Stimulated activated CD4-positive, alpha-beta T cell treated with anti-CD3 and anti-CD28 coated beads, Interleukin-4, amount 100 ng/mL, for 4 hours (primary cell): ENCODE results near the gene UBAP1L.
"Not testable (repeated sequence)": the region's sequence is repeated elsewhere in the genome, so short reads cannot be mapped to it uniquely, and the experiment has no call there.

ENCODE experiments used
- DNase-seq, 2 experiments: peaks; one replicate each; pipeline ENCODE4 v3.0.0-alpha.2; 2020

The UBAP1L gene

GRCh38 chr15:65115086-65115485 is at the start of gene UBAP1L:
Gene UBAP1L, minus strand, starts transcription at chr15:65115200. Its CDS starts 8,985 bp downstream, at chr15:65106215.
- no peak for DNase-seq

- no peak for DNase-seq
Measured at GRCh38 chr15:65164139-65164538, 49.1 kb upstream of the UBAP1L start.

DNA sequence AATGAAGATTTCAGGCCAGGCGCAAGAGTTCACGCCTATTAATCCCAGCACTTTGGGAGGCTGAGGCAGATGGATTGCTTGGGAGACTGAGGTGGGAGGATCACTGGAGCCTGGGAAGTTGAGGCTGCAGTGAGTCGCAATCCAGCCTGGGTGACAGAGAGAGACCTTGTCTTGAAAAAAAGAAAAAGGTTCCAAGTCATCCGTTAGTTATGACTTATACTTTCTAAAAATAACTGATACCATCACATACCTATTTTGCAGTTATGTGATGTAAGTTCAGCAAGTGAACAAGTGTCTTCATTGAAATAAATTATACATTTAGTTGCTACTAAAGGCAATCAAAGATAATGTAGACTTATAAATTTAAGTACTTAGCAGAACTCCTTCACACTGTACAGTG is 48.0 kb upstream of the UBAP1L start:
- DNase-seq, result no peak

DNA sequence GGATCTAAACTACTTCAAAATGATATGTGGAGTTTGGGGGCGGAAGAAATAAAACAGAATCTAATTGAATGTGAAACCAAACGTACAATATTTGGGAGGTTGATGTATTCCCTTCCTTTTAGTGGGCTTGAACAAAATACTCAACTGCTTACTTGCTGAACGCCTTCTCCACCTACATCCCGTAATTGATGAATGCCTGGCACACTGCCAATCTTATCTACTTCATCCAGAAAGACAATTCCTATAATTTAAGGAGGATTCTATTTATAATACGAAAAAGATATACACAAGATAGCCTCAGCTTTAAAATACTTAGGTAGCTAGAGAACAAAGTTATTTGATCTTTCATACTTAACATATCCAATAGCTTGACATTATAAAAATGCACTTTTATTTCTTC is 41.7 kb upstream of the UBAP1L start:
- no peak for DNase-seq

DNA sequence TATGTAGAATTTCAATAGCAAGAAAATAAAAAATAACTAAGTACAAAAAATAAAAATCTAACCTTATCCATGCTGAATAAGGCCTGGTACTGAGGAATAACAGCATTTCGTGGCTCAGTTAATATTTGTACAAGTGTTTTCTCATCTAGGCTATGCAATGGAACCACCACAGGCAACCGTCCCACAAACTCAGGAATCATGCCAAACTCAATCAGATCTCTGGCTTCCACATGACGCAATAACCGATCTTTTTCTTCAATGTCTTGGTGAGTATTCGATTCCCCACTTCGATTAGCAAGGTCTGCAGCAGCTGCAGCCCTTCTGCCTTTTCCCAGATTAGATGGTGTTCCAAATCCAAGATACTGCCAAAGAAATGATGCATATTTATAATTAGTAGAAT is 39.7 kb upstream of the UBAP1L start:
- DNase-seq, result no peak

GRCh38 chr15:65147902-65148301 is 32.9 kb upstream of the UBAP1L start:
- no peak for DNase-seq

DNA sequence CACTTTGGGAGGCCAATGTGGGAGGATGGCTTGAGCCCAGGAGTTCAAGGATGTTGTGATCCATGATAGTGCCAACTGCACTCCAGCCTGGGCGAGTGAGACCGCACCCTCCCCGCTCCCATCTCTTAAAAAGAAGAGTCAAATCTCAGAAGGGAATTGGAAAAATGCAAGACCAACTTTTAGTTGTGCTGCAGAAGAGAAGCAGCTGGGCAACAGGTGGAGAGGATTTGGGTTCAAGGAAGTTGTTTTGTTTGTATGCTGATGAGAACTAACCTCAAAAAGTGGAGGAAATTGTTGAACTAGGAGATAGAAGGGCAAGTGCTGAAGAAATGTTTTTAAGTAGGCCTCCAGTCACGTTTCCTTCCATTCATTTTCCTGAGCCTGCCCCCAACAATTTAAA is 31.4 kb upstream of the UBAP1L start:
- no peak for DNase-seq

DNA sequence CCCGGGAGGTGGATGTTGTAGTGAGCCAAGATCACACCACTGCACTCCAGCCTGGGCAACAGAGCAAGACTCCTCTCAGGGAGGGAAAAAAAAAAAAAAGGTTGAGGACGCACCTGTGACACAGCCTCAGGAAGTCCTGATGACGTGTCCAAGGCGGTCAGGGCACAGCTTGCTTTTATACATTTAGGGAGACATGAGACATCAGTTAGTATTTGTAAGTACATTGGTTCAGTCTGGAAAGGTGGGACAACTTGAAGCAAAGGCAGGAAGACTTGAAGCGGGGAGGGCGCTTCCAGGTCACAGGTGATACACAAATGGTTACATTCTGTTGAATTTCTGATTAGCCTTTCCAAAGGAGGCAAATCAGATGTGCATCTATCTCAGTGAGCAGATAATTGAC is 23.6 kb upstream of the UBAP1L start:
- DNase-seq, result not testable (repeated sequence)

DNA sequence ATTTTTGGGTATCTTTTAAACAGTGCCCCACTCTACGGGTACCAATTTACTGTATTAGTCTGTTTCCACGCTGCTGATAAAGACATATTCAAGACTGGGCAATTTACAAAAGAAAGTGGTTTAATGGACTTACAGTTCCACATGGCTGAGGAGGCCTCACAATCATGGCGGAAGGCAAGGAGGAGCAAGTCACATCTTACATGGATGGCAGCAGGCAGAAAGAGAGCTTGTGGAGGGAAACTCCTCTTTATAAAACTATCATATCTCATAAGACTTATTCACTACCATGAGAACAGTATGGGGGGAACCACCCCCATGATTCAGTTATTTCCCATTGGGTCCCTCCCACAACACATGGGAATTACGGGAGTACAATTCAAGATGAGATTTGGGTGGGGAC is 22.9 kb upstream of the UBAP1L start:
- not testable (repeated sequence) for DNase-seq

DNA sequence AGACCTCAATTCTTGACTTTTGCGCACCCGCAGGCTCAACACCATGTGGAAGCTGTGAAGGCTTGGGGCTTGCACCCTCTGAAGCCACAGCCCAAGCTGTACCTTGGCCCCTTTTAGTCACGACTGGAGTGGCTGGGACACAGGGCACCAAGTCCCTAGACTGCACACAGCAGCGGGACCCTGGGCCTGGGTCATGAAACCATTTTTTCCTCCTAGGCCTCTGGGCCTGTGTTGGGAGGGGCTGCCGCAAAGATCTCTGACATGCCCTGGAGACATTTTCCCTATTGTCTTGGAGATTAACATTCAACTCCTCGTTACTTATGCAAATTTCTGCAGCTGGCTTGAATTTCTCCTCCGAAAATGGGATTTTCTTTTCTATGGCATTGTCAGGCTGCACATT is 22.1 kb upstream of the UBAP1L start:
- not testable (repeated sequence) for DNase-seq

GRCh38 chr15:65134538-65134937 is 19.5 kb upstream of the UBAP1L start:
- no peak for DNase-seq

DNA sequence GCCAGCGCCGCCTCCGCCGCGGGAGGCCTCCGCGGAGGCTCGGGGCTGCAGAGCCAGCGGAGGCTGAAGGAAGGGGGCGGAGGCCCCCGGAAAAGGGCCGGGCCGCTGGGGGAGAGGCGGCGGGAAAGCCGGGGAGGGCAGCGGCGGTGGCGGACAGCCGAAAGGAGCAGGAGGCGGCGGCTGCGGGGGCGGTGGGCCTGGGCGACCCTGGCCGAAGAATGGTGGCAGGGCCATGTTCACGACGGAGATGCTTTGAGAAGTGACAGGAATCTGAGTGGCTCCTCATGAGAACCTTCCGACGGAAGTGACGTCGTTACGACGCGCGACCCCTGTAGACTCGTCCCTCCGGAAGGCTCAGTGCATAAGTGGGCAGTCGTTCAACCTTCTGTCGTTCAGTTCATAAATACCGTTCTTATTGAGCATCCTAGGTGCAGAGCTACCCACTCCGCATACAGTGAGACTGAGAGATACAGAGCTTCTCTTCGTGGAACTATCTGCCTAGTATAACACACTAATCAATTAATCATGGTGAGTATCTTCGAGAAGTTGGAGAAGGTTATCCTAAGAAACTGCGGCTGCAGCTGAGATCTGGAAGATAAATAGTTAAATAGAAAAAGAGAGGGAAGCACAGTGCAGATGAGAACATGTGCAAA is 18.7 kb upstream of the UBAP1L start, which contains the start of gene PDCD7:
TSS of gene PDCD7 (minus strand) at position 261 of the 653 bp plus-strand sequence. CDS start at position 234, 27 bp downstream.
- peak; percentile 67 to 82 for DNase-seq

DNA sequence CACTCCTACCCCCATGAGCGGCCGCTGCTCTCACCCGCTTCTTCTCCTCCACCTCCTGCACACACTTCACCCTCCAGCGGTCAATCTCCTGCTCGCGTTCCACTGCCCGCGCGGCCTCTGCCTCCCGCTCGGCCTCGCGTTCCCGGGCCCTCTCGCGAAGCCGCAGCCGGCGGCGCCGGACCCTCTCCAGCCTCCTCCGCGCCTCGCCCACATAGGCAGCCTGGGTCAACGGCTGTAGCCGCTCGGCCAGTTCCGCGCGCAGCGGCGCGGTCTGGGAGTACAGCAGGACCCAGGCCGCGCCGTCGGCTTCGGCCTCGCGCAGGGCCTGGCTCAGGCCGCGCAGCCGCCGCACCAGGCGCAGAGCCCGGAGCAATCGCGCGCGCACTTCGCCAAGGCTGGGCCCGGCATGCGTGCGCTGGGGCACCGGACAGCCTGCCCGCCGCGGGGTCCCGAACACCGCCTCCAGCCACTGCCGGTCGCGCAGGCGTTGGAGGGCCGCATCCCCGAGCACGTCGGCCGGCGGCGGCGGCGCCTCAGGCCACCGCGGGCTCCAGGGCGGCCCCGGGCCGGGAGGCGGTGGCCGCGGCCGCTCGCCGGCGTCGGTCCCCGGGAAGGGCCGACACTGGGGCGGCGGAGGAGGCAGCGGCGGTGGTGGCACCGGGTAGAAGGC is 18.0 kb upstream of the UBAP1L start:
- peak; percentile 1 to 16 for DNase-seq

GRCh38 chr15:65130941-65131340 is 15.9 kb upstream of the UBAP1L start:
- no peak for DNase-seq

GRCh38 chr15:65115542-65115941 is 542 bp upstream of the UBAP1L start:
- DNase-seq, result no peak

GRCh38 chr15:65110676-65111292 is 4.2 kb downstream of the UBAP1L start:
- DNase-seq, result no peak

GRCh38 chr15:65106011-65106590 is 8.9 kb downstream of the UBAP1L start:
- DNase-seq, result no peak

DNA sequence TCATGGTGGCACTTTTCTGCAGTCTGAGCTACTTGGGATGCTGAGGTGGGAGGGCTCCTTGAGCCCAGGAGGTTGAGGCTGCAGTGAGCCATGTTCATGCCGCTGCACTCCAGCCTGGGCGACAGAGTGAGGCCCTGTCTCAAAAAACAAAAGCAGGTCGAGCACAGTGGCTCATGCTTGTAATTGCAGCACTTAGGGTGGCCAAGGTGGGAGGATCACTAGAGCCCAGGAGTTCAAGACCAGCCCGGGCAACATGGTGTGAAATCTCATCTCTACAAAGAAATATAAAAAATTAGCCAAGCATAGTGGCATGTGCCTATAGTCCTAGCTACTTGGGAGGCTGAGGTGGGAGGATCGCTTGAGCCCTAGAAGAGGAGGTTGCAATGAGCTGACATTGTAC is 10.0 kb downstream of the UBAP1L start:
- no peak for DNase-seq

- no peak for DNase-seq
Measured at GRCh38 chr15:65102912-65103311, 12.1 kb downstream of the UBAP1L start.

GRCh38 chr15:65101891-65102708 is 12.9 kb downstream of the UBAP1L start:
- no peak for DNase-seq

- DNase-seq, result peak; percentile 19 to 41
Measured at GRCh38 chr15:65101411-65101890, 13.5 kb downstream of the UBAP1L start.

DNA sequence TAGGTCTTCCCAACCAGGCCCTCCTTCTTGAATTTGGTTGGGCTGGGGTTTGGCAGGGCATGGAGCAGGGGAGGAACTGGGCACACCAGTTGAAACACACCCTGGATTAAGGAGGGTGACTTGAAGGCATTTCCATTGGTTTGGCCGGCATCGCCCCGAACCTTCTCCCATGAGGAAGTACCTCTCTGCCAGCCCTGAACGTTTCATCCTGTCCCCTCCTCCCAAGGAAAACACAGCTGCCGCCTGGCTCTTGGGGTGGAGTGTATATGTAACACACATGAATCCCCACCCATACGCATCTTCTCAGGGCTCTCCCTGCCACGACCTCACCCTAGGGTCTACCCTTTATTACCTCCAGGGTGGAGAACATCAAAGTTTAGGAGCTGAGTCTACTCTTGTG is 14.6 kb downstream of the UBAP1L start:
- no peak for DNase-seq

DNA sequence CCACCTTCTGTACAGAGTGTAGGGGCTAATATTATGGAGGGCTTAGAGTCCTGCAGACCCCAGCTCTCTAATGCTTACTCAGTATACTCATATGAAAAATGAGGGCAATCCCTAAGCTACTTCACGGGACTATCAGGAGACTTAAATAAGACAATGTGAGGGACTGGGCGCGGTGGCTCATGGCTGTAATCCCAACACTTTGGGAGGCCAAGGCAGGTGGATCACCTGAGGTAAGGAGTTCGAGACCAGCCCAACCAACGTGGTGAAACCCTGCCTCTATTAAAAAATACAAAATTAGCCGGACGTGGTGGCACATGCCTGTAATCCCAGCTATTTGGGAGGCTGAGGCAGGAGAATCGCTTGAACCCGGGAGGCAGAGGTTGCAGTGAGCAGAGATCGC is 15.2 kb downstream of the UBAP1L start:
- DNase-seq, result not testable (repeated sequence)
